Measurements from ENCODE around the gene MORC2. TPM values are rescaled to one million over a fixed set of nuclear protein-coding genes. Genes with fewer than 3 reads are reported as not detected.

Gene MORC2
- total and polyA plus RNA-seq, 9 of the 15 experiments (the other 6 are each of a cell fraction or from before 2014, with no cell fraction given) = 3.3 to 34.7 (median 16.7) TPM

DNA sequence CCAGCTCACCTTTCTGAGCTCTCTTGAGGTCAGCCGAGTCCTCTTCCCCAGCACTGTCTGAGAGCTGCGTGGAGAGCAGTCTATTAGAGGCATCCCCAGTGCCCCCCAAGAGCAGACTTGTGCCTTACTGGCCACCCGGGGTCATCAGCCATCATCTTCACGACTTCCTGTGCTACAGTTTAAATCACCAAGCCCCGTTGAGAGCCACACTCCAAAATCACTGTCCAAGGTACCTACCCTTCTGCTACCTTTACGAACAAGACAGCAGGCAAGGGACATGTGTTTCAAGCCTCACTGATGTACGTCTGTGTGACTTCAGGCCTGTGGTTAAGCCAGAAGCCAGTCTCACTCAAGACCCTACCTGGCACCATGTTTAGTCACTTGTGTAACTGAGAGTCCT, 35.1 kb downstream of the MORC2 start:
- intact Hi-C loops (cut with micrococcal nuclease) = no loop called here
- POLR2A ChIA-PET = no interaction called here
- DNase-seq (ENCODE audit: extremely low read depth in 1 of 4, low spot score in 3 of 4) (no peak), FAIRE-seq (no peak), ATAC-seq (no peak)
- Histone ChIP-seq H3K9ac (ENCODE audit: insufficient read depth in 1 of 2, low read depth in 2 of 2, low read length in 2 of 2) (no peak overlapping the region), H3K27me3 (ENCODE audit: control insufficient read depth in 2 of 2, insufficient read depth in 2 of 2, low read length in 2 of 2) (no peaks in the 10 kb centered on the region), H4K20me1 (replicated peaks; ENCODE audit: control insufficient read depth, insufficient read depth, low read length) (no peaks in the 10 kb centered on the region), H2AFZ (ENCODE audit: low read depth, low read length) (no peak overlapping the region), H3K4me1 (replicated peaks in 1 of 2; ENCODE audit: control insufficient read depth in 2 of 2, insufficient read depth in 2 of 2, low read length in 2 of 2) (no peaks in the 10 kb centered on the region), H3K36me3 (ENCODE audit: control insufficient read depth, insufficient read depth, low read length) (peaks cover 96% of the 10 kb centered on the region; the same call in 2 of the 3 replicates), H3K79me2 (ENCODE audit: control insufficient read depth, insufficient read depth, low read length) (no peaks in the 10 kb centered on the region), H3K9me1 (ENCODE audit: control insufficient read depth, insufficient read depth, low read length) (no peaks in the 10 kb centered on the region), H3K9me3 (replicated peaks; ENCODE audit: control insufficient read depth, insufficient read depth, low read depth, low read length) (no peaks in the 10 kb centered on the region), H3K4me3 (no peak overlapping the region), H3K4me2 (ENCODE audit: insufficient read depth, low read length) (no peak overlapping the region), H3K27ac (ENCODE audit: extremely low read depth, low read depth, low read length) (no peak overlapping the region)
- CTCF ChIA-PET (ENCODE audit: low intra/inter-chr PET ratio) = no interaction called here
- in situ Hi-C loops (cut with MboI) = no loop called here
- WGBS (ENCODE audit: insufficient coverage, low coverage, missing lambda C conversion rate) = 96% methylated on average over 6 of the region's 7 CpGs
- TF ChIP-seq, protein P1, sequence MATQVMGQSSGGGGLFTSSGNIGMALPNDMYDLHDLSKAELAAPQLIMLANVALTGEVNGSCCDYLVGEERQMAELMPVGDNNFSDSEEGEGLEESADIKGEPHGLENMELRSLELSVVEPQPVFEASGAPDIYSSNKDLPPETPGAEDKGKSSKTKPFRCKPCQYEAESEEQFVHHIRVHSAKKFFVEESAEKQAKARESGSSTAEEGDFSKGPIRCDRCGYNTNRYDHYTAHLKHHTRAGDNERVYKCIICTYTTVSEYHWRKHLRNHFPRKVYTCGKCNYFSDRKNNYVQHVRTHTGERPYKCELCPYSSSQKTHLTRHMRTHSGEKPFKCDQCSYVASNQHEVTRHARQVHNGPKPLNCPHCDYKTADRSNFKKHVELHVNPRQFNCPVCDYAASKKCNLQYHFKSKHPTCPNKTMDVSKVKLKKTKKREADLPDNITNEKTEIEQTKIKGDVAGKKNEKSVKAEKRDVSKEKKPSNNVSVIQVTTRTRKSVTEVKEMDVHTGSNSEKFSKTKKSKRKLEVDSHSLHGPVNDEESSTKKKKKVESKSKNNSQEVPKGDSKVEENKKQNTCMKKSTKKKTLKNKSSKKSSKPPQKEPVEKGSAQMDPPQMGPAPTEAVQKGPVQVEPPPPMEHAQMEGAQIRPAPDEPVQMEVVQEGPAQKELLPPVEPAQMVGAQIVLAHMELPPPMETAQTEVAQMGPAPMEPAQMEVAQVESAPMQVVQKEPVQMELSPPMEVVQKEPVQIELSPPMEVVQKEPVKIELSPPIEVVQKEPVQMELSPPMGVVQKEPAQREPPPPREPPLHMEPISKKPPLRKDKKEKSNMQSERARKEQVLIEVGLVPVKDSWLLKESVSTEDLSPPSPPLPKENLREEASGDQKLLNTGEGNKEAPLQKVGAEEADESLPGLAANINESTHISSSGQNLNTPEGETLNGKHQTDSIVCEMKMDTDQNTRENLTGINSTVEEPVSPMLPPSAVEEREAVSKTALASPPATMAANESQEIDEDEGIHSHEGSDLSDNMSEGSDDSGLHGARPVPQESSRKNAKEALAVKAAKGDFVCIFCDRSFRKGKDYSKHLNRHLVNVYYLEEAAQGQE (IDR thresholded peaks at IDR 0.05; ENCODE audit: borderline replicate concordance) = peak; percentile 27; the same call in 1 of the 2 replicates
- TF ChIP-seq, protein P1 (CRISPR knock-in tag; IDR thresholded peaks at IDR 0.05; ENCODE audit: low read depth) = no peak
- no peak for TF ChIP-seq ZNF165 (CRISPR knock-in tag; IDR thresholded peaks at IDR 0.05; ENCODE audit: borderline replicate concordance)
- no TSS peak for BruUV-seq (replicated peaks)

Data from K562 (cell line).